Fibroblast of peridontal ligament (primary cell): ENCODE results near the gene SEMA6D.
A peak's percentile ranks its signal among the peaks of the same experiment; 100 is the strongest.

ENCODE experiments used
- DNase-seq: peaks from one replicate; pipeline ENCODE4 v3.0.0-alpha.2; 2010; ENCODE audit errors: extremely low read depth

The SEMA6D gene, protein sequence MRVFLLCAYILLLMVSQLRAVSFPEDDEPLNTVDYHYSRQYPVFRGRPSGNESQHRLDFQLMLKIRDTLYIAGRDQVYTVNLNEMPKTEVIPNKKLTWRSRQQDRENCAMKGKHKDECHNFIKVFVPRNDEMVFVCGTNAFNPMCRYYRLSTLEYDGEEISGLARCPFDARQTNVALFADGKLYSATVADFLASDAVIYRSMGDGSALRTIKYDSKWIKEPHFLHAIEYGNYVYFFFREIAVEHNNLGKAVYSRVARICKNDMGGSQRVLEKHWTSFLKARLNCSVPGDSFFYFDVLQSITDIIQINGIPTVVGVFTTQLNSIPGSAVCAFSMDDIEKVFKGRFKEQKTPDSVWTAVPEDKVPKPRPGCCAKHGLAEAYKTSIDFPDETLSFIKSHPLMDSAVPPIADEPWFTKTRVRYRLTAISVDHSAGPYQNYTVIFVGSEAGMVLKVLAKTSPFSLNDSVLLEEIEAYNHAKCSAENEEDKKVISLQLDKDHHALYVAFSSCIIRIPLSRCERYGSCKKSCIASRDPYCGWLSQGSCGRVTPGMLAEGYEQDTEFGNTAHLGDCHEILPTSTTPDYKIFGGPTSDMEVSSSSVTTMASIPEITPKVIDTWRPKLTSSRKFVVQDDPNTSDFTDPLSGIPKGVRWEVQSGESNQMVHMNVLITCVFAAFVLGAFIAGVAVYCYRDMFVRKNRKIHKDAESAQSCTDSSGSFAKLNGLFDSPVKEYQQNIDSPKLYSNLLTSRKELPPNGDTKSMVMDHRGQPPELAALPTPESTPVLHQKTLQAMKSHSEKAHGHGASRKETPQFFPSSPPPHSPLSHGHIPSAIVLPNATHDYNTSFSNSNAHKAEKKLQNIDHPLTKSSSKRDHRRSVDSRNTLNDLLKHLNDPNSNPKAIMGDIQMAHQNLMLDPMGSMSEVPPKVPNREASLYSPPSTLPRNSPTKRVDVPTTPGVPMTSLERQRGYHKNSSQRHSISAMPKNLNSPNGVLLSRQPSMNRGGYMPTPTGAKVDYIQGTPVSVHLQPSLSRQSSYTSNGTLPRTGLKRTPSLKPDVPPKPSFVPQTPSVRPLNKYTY

DNA sequence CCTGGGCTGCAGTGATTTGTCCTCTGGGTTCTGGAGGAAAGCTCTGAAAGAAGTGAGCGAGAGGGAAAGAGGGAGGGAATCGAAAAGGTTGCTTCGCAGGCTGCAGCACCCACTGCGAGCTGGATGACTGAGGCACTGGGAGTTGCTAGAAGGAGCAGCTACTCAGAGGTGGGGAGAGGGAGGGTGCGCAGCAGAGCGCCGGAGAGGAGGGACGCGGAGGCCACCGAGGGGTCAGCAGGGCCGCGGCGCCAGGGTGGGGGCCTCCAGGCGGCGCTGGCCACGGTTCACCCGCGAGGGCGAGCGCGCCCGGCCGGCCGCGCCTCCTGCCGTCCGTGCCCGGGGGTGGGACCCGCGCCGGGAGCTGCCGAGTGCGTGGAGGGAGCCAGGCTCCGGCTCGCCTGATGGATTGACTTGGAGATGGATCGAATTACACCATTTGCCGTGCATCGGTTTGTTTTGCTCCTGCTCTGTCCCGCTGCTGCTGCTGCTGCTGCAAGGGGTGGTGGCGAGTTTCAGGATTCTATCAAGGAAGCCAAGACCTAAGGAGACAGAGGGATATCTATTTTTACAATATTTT is at the start of gene SEMA6D:
SEMA6D (plus strand) TSS at position 470 of the 577 bp plus-strand sequence. CDS start 42,294 bp downstream, outside the sequence.
- peak; percentile 83 for DNase-seq

DNA sequence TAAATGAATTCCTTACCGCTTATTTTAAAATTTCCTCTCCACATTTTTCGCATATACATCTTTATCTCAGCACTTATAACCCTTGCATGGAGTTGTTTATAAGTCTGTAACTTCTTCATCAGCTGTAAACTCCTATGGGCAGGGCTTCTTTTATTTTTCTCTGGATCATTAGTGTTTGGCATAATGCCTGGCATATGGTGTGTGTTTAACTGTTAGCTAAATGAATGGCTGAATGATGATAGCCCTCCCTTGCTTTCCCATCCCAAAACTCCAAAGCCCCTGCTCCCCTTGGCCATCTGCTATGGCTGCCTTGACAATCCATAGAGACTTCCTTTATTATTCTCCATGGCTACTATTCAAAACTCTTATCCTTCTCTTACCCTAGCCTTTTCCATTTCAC is 48.1 kb upstream of the SEMA6D start:
- DNase-seq, result no peak

GRCh38 chr15:47670365-47670764 is 46.9 kb upstream of the SEMA6D start:
- DNase-seq, result no peak

DNA sequence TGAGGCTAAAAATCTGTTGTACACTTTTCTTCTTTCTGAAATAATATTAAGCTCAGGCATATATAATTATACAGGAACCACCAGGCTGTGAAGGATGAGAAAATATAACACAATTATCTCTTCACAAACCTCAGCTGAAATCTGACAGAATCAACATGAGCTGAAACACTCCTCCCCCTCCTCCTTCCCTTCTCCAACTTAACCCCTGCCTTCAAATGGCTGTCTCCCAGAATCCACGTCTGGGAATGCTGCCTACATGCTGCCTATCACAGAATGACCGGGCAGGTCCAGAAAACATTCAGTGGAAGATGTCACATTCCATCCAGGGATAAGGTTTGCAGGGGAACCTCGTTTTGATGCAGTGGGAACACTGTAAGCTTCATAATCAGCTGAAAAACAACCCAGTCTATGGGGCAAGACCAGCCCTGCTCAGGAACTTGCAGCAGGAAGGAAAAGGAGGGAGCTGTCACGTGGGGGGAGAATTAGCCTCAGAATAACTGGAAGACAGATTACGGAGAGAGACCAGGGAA is 44.0 kb upstream of the SEMA6D start:
- DNase-seq, result peak; percentile 8

DNA sequence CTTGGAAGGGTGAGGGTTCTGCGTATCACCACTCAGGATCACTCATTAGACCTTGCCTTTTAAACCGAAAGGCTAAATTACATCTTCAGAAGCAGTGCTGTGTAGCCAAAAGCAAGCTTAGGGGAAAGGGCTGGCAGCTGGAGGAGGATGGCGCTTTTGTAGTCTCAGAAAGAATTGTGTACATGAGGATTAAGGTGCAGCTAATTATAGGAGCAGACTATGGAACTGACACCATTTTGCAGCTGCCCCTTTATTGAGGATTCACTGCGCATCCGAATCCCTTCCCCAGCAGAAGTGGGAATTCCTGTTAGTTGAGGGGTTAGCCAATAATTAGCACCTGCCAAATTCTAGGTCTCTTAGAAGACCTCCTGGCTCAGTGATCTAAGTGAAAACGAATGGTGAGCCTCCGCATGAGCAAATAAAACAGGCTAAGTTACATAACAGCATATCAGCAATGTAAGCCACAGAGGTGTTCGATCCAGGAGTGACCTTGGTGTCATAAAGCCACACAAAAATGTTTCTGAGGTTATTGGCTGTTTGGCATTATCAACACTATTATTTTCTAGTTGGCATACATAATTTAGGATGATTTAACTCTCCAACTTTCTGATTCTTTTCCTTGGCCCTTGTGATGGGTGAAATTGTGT is 42.6 kb upstream of the SEMA6D start:
- DNase-seq, result no peak

- no peak for DNase-seq
Observed at GRCh38 chr15:47675735-47676134, 41.6 kb upstream of the SEMA6D start.

GRCh38 chr15:47678040-47678439 is 39.3 kb upstream of the SEMA6D start:
- DNase-seq, result no peak

DNA sequence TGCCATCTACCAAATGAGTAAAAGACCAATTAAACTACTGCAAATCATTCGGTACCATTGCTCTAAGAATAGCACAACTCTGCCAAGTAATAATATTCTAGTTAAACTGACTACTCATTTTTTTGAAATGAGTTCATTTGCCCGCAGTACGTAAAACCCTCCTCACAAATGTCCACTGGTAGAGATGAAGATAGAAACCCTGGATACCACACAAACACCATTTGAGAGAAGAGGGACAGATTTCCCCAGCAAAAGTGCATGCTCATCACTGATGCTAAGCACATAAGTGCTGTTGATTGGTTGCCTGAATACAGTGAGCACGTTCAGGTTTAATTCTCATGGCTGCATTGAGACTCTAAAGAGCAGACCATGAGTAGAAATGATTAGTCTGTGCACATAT is 34.6 kb upstream of the SEMA6D start:
- DNase-seq, result no peak

DNA sequence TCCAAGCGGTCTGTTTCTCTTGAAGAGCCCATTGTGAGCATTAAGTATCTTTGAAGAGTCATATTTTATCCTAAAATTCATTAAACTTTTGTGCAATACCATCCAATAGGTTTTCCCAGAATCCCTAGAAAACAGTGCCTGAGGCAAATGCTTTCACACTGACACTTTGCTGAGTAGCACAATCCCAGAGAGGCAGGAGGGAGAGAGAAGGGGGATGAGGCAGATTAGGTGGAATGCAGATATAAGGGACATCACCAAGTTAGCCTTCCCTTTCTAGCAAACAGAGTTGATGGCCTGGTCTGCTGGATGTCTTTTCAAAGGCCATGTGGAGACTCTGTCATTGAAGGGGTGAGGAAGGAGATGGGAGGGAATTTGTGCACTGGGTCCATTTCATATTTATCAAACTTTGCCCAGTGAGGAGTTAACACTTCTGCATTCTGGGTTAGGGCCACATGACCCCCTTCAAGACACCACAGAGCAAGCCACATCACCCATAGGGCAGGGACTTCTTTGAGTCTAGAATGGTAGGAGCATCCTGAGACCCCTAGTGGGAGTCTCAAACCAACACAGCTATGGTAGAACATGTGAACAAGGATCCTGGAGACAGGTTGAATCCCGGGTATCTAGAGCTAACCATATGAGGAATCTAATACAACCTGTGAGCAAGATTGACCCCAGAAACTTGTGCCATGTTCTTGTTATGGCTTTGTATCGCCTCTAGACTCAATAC is 32.0 kb upstream of the SEMA6D start:
- DNase-seq, result no peak

DNA sequence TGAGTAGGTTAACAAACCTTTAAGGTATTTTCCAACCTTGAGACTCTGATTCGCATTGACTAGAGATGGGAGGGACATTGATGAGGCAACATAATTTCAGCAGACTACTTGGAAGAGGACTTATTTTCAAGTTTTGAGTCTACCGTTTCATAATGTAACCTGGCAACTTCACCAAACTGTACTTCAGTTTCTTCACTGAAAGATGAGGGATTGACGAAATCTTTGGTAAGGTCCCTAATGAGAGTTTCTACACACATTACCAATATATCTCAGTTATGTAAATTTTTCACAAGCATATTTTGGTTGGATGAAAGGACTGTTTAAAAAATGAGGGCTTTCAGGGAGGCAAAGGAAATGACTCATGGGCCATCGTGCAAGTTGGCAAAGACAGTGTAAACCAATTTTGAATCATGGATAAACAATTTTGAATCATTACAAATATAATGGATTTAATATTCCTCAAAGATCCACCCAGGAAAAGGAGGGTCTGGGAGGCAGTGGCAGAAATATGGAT is 28.7 kb upstream of the SEMA6D start:
- DNase-seq, result peak; percentile 92

DNA sequence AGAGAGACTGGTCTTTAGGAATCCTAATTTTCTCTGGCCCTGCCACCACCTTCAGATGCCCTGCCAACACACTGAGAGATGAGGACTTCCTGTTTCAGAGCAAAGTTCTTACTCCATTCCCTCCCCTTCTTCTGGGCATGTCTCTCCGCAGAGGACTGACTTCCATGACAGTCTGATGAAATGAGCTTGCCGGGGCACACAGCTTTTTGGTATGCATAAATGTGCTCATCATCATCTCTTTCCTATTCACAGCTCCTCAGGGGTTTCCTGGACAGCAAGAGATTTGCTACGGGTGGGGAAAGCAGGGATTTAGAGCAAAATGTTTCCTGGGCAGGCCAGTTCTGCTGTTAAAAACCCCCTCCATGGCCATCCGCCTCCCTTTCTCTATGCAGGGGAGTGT is 27.6 kb upstream of the SEMA6D start:
- no peak for DNase-seq

- no peak for DNase-seq
Observed at GRCh38 chr15:47691882-47692281, 25.4 kb upstream of the SEMA6D start.

DNA sequence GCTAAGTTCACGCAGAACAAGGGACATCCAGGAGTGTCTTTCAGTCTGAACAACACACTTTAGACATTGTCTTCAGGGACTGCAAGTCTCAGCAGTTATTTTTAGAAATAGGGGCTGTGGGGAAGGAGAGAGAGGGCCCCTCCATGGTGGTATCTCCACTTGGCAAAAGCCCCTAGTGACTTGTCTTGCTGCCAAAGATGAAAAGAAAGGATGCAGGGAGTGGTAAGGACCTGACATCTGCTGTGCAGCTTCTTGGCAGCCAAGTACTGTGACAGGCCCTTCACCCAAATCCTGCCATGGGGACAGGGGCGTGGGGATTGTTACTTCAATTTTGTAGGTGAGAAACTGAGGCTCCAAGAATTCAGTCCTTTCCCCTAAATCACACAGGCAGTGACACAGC is 21.0 kb upstream of the SEMA6D start:
- DNase-seq, result no peak

GRCh38 chr15:47705281-47705997 is 11.9 kb upstream of the SEMA6D start:
- no peak for DNase-seq

- DNase-seq, result no peak
Observed at GRCh38 chr15:47707391-47707790, 9.9 kb upstream of the SEMA6D start.

DNA sequence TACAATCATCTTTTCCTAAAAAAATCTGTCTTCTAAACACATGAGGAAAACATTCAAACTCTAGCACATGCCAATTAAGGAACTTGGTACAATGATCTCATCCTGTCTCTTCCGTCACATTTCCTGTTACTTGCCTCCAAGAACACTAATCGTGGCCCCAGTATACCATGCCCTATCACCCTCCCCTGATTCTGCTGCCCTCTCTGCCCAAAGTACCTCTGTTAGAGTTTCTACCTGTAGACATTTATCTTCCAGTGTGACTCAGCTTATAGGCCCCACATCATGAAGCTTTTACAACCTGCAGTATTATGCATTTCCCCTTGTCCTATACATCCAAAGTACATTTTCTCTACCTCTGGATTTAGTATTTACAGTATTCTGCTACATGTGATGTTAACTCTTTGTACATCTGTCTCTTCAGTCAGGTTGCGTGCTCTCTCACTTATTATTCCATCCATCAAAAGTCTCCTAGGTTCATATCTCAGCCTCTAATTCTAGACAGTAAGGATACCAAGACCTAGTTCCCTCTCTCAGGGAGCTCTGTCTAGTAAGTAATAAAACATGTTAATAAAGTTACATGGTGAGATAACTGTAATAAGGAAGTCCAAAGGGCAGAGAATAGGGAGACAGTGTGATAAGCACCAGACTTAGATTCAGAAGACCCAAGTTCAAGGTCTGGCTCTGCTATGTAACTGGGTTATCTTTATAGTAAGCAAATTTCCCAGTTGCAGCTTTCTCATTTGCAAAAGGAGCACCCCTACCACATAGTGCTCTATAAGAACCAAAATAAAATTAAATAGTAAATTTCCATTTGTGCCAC is 8.9 kb upstream of the SEMA6D start:
- no peak for DNase-seq

- DNase-seq, result no peak
Observed at GRCh38 chr15:47711655-47712054, 5.7 kb upstream of the SEMA6D start.

DNA sequence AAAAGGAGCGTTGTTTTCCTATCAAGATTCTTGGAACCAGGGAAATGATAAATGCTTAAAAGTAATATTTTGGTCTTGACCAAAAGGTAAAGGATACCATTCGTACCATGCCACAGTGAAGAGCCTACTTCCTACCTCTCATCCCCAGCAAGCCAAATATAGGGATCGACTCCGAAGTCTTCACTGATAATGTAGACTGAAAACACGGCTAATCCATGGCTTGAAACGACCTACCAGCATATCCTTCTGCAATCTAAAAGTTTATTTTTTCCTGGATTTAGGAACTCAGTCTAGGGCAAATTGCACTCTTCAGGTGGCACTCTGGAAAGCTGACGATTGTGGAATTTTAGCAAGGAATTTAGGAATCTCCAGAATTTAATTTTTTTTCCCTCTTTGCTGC is 1.9 kb upstream of the SEMA6D start:
- DNase-seq, result no peak
